Immature natural killer cell (primary cell): ENCODE measurements around the gene CCDC89. TPM values are rescaled to one million over a fixed set of nuclear protein-coding genes. Genes with fewer than 3 reads are reported as not detected.
"Not testable (repeated sequence)": the region's sequence is repeated elsewhere in the genome, so short reads cannot be mapped to it uniquely, and the experiment has no call there.

Experiments used
- DNase-seq, 3 donors: peaks; one replicate each; pipeline ENCODE4 v3.0.0; 2022; ENCODE audit warnings: mixed read lengths in 1 of 3
- H3K27ac Mint-ChIP-seq, 6 donors: one replicate each; pipeline ENCODE4 v1.8.0; 2020; ENCODE audit warnings: mixed read lengths in 6 of 6, mild to moderate bottlenecking in 5 of 6, inconsistent platforms in 4 of 6, moderate library complexity in 3 of 6
- H3K27me3 Mint-ChIP-seq, 3 donors: one replicate each; pipeline ENCODE4 v1.8.0; 2020 to 2021; ENCODE audit warnings: low read depth in 3 of 3, mild to moderate bottlenecking in 3 of 3, mixed read lengths in 3 of 3, moderate library complexity in 3 of 3, inconsistent platforms in 1 of 3
- H3K36me3 Mint-ChIP-seq, 3 donors: one replicate each; pipeline ENCODE4 v1.8.0; 2020; ENCODE audit warnings: mixed read lengths in 3 of 3, inconsistent platforms in 2 of 3, mild to moderate bottlenecking in 2 of 3
- H3K4me1 Mint-ChIP-seq, 2 donors: one replicate each; pipeline ENCODE4 v1.8.0; 2020; ENCODE audit warnings: inconsistent platforms in 2 of 2, mild to moderate bottlenecking in 2 of 2, mixed read lengths in 2 of 2, moderate library complexity in 1 of 2
- H3K4me3 Mint-ChIP-seq, 5 donors: one replicate each; pipeline ENCODE4 v1.8.0; 2020; ENCODE audit warnings: mild to moderate bottlenecking in 5 of 5, mixed read lengths in 5 of 5, inconsistent platforms in 3 of 5, moderate library complexity in 3 of 5
- H3K9me3 Mint-ChIP-seq, 6 donors: one replicate each; pipeline ENCODE4 v1.8.0; 2020; ENCODE audit warnings: mild to moderate bottlenecking in 6 of 6, mixed read lengths in 6 of 6, inconsistent platforms in 4 of 6, moderate library complexity in 3 of 6
- polyA plus RNA-seq, 3 donors: library from polyadenylated mRNA; unstranded; fragments of 300-500 nt; fragmentation: Illumina TruSeq; gene quantifications; one replicate each; pipeline ENCODE4 v1.2.3, GENCODE V29; 2021

CCDC89 gene
- polyA plus RNA-seq, 3 donors from 2014 or later, result not detected

DNA sequence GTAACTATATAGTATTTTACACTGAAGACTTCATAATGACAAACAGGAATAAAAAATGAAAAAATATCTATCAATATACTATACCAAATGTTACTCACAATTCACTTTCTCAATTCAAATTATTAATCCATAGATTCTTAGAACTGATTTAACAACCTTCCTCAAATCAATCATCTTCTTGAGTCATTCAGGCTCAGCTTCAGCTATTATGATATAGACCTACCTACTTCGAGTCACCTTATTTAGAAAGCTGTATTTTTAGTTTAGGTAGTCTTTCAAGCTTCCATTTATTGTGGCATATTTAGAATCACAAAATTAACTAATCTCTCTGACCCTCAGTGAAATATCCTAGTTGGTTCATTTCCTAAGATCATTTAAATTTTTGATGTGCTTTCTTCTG, 29.2 kb downstream of the CCDC89 start:
- no peak for DNase-seq
- Mint-ChIP-seq H3K36me3 (peaks cover 0 to 35% (median 8%) of the 10 kb centered on the region in 3 donors), H3K27me3 (no peaks in the 10 kb centered on the region), H3K27ac (peak overlapping the region in 3 of 6 donors; percentile 20 to 56 (median 55)), H3K9me3 (no peaks in the 10 kb centered on the region), H3K4me3 (no peak overlapping the region), H3K4me1 (peaks cover 34 to 73% of the 10 kb centered on the region in 2 donors)

DNA sequence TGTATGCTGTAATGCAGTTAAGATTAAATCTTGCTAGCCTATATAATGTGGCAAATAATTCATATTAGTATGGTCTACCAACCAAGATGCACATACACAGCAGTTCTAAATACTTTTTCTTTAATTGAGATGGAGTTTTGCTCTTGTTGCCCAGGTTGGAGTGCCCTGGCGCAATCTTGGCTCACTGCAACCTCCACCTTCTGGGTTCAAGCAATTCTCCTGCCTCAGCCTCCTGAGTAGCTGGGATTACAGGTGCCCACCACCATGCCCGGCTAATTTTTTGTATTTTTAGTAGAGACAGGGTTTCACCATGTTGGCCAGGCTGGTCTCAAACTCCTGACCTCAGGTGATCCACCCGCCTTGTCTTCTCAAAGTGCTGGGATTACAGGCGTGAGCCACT, 31.7 kb downstream of the CCDC89 start:
- Mint-ChIP-seq H3K4me1 (peaks cover 18 to 59% of the 10 kb centered on the region in 2 donors), H3K36me3 (peaks cover 0 to 17% (median 0%) of the 10 kb centered on the region in 3 donors)
- H3K9me3 Mint-ChIP-seq, H3K27me3 Mint-ChIP-seq, DNase-seq, H3K4me3 Mint-ChIP-seq, H3K27ac Mint-ChIP-seq: not testable (repeated sequence)

DNA sequence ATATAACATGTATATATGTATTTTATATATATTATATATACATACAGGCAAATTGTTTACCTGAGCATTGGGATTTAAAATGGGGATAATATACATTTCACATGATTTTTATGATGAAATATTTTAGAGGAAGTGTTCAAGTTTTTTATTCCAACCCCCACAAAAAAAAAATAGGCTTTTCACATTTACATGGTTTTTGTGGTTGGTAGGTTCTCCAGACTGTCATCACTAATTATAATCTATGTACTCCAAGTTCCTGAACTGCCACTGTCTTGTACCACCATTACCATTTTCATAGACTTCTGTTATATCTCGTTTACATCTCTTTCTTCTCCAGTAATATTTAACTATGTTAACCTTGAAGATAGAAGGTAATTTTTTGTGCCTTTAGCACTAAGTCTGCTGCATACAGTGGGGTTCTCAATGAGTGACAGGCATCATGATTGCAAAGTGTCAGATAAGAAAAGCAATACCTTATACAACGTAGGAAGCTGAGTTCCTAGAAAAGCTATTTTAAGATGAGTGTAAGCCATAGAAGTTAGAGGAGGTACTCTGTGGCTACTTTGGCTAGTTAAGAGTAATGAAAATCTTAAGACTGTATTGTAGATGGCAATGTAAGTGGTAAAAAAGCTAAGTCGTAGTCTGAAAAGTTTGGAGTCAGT, 33.1 kb downstream of the CCDC89 start:
- peaks cover 0 to 13% (median 0%) of the 10 kb centered on the region in 3 donors for H3K36me3 Mint-ChIP-seq
- no peaks in the 10 kb centered on the region for H3K9me3 Mint-ChIP-seq
- no peak for DNase-seq
- peaks cover 20 to 57% of the 10 kb centered on the region in 2 donors for H3K4me1 Mint-ChIP-seq
- no peak overlapping the region for H3K4me3 Mint-ChIP-seq
- peaks cover 0 to 3% (median under 1%) of the 10 kb centered on the region in 3 donors for H3K27me3 Mint-ChIP-seq
- peak overlapping the region in 4 of 6 donors; percentile 3 to 76 (median 43) for H3K27ac Mint-ChIP-seq

DNA sequence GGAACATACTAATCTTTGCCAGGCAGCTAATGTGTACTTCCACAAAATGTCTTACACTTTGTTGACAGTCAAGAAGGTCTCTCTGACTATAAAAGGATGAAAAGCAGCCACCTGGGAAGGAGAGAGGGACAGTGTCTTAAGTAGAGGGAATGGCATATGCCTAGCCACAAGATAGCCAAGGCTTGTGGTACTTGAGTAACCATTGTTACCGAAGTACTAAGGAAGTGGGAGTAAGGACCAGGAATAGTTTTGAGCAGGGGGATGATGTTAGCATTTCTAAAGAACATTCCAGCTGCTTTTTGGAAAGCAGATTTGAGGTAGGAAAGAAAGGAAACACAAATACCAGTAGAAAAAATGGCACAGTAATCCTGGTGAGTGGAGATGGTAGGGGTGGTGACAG, 34.9 kb downstream of the CCDC89 start:
- Mint-ChIP-seq H3K4me1 (peaks cover 27 to 56% of the 10 kb centered on the region in 2 donors), H3K27ac (peak overlapping the region in 2 of 6 donors; percentile 23 to 24), H3K9me3 (no peaks in the 10 kb centered on the region), H3K4me3 (no peak overlapping the region), H3K36me3 (peaks cover 0 to 4% (median 0%) of the 10 kb centered on the region in 3 donors), H3K27me3 (peaks cover 0 to 8% (median 3%) of the 10 kb centered on the region in 3 donors)
- no peak for DNase-seq

DNA sequence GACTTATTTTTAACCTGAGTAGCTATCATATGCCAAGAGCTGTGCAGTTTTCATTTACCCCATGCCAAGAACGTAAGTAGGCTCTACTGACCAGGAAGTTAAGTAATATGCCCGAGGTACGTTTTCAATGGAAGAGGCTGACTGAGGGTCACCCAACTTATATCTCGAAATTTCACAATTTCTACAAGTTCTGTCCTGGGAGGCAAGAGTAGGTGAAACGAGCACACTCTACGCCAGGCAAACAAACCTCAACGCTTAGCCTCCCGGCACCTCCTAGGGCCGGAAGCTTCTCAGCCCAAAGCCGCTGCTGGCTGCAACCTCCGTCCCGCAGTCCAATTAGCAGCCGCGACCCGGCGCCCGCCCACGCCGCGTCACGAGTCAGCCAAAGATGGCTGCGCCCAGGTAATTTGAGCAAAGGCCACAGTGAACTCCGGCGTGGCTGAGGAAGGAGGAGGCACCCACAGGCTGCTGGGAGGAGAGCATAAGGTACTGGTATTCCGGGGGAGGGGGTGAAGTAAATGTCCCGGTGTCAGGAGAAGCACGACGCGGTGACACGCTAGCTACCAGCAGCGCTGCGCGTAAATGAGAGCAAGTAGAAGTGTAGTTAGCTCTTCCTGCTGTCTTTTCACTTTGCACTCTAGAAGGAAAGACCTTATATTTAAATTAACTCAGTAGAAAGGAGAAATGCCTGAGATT, 38.2 kb downstream of the CCDC89 start, which contains the start of gene TMEM126A:
Gene TMEM126A, plus strand, starts transcription at position 364 of the 696 bp plus-strand sequence. CDS start 2,289 bp downstream, outside the sequence.
- peak; percentile 85 to 88 (median 87) for DNase-seq
- H3K27ac Mint-ChIP-seq, result peak within 1 kb of the TSS; percentile 89 to 99 (median 96)
- H3K36me3 Mint-ChIP-seq, result no peaks in the 10 kb centered on the region
- peak within 1 kb of the TSS; percentile 92 to 99 (median 97) for H3K4me3 Mint-ChIP-seq
- H3K27me3 Mint-ChIP-seq, result peaks cover 4 to 13% (median 12%) of the 10 kb centered on the region in 3 donors
- peaks cover 23 to 43% of the 10 kb centered on the region in 2 donors for H3K4me1 Mint-ChIP-seq
- H3K9me3 Mint-ChIP-seq, result no peaks in the 10 kb centered on the region

DNA sequence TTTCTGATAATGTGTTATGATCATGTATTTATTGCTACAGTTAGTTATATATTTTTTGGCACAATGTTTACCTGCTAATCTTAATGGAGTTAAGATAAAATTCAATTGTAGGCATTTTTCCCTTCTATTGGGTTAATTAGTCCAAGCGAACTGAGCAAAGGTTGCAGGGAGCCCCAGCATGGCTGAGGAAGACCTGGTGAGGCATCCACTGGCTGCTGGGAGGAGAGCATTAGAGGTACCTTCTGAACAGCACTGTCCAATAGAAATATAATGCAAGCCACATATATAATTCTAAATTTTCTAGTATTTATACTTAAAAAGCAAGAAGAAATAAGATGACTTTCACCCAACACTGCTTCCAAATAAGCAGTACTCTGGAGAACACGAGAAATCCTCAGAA, 38.9 kb downstream of the CCDC89 start:
- H3K27ac Mint-ChIP-seq, result peak overlapping the region; percentile 89 to 99 (median 96)
- H3K4me1 Mint-ChIP-seq, result peaks cover 20 to 36% of the 10 kb centered on the region in 2 donors
- DNase-seq, result no peak
- peaks cover 4 to 13% (median 12%) of the 10 kb centered on the region in 3 donors for H3K27me3 Mint-ChIP-seq
- H3K9me3 Mint-ChIP-seq, result no peaks in the 10 kb centered on the region
- H3K4me3 Mint-ChIP-seq, result peak overlapping the region; percentile 92 to 99 (median 97)
- H3K36me3 Mint-ChIP-seq, result no peaks in the 10 kb centered on the region

DNA sequence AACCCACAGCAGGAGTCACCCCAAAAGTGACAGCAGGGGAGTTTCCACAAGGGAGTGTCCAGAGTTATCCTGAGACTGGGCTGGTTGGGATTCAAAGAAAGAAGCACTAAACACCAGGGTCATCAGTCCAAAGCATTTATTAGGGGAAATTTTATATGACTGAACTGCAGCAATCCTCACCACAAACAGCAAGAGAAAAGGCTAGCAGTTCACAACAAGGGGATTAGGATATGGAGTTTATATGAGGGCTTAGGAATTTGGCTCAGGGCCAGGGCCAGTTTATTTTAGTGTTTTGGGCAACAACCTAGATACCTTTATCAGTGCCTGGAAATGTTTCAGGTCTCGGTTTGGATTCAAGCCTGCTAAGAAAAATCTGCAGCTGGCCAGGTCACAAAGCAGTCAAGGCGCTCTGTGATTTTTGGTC, 42.8 kb downstream of the CCDC89 start:
- H3K9me3 Mint-ChIP-seq, result no peaks in the 10 kb centered on the region
- peaks cover 4 to 12% (median 10%) of the 10 kb centered on the region in 3 donors for H3K27me3 Mint-ChIP-seq
- DNase-seq, result no peak
- H3K4me3 Mint-ChIP-seq, result no peak overlapping the region
- H3K36me3 Mint-ChIP-seq, result no peaks in the 10 kb centered on the region
- no peak overlapping the region for H3K27ac Mint-ChIP-seq
- peaks cover 10 to 14% of the 10 kb centered on the region in 2 donors for H3K4me1 Mint-ChIP-seq

DNA sequence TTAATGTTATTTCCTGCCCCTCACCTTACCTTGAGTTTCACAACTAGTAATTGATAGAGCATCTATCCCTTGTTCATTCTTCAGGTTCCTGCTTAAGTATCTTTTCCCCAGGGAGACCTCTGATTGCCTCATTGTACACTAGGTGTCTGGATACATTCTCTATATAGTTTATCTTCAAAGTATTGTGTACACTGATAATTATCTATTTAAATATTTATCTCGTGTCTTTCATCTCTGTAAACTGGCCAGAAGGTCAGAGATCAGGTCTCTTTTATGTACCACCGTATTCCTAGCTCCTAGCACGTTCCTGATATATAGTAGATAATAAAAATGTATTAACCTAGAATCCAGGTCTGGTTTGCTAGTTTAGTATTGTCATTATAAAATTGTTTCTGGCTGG, 51.2 kb downstream of the CCDC89 start:
- Mint-ChIP-seq H3K27ac (no peak overlapping the region), H3K9me3 (no peaks in the 10 kb centered on the region), H3K36me3 (peaks cover 4 to 15% (median 9%) of the 10 kb centered on the region in 3 donors), H3K4me3 (no peak overlapping the region), H3K4me1 (peaks cover 7 to 8% of the 10 kb centered on the region in 2 donors), H3K27me3 (no peaks in the 10 kb centered on the region)
- no peak for DNase-seq

Other genes with a start within 250 kb of the CCDC89 start
- gene DLG2, start 58.9 kb downstream of the CCDC89 start, polyA plus RNA-seq, result 1 to 10 TPM in 2 of 3 donors, under 1 TPM in 1; 0.57 to 1.9 (median 1.2) TPM
- 100 to 1,000 TPM in 1 of 3 donors, 10 to 100 TPM in 2; 67.0 to 101 (median 68.9) TPM for gene TMEM126B, start 57.6 kb downstream of the CCDC89 start, polyA plus RNA-seq
- gene TMEM126A, start 38.2 kb downstream of the CCDC89 start, polyA plus RNA-seq, result 10 to 100 TPM; 60.9 to 85.2 (median 62.0) TPM
- 10 to 100 TPM in 2 of 3 donors, 1 to 10 TPM in 1; 8.5 to 22.5 (median 11.4) TPM for gene CREBZF, start 21.1 kb downstream of the CCDC89 start, polyA plus RNA-seq
- gene SYTL2, start 124.9 kb upstream of the CCDC89 start, polyA plus RNA-seq, result 10 to 100 TPM; 26.1 to 67.0 (median 33.3) TPM
- gene CCDC83, start 169.2 kb upstream of the CCDC89 start, polyA plus RNA-seq, result not detected